ENCODE measurements around the gene FMO1.

GRCh38 chr1:171243878-171244277, 4.4 kb upstream of the FMO1 start:
- TF ChIP-seq, protein P1, sequence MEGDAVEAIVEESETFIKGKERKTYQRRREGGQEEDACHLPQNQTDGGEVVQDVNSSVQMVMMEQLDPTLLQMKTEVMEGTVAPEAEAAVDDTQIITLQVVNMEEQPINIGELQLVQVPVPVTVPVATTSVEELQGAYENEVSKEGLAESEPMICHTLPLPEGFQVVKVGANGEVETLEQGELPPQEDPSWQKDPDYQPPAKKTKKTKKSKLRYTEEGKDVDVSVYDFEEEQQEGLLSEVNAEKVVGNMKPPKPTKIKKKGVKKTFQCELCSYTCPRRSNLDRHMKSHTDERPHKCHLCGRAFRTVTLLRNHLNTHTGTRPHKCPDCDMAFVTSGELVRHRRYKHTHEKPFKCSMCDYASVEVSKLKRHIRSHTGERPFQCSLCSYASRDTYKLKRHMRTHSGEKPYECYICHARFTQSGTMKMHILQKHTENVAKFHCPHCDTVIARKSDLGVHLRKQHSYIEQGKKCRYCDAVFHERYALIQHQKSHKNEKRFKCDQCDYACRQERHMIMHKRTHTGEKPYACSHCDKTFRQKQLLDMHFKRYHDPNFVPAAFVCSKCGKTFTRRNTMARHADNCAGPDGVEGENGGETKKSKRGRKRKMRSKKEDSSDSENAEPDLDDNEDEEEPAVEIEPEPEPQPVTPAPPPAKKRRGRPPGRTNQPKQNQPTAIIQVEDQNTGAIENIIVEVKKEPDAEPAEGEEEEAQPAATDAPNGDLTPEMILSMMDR (IDR thresholded peaks at IDR 0.05), result no peak
- no peak for TF ChIP-seq ZFX (IDR thresholded peaks at IDR 0.05; ENCODE audit: borderline replicate concordance)

Measured in 22Rv1 (cell line).